HG03442 (cell line): ENCODE measurements around the gene FOXF1.

Experiments used
- ATAC-seq: cut with Tn5 transposase; IDR thresholded peaks from one replicate; pipeline ENCODE4 v1.9.1; 2021; ENCODE audit warnings: mild to moderate bottlenecking, moderate library complexity; ENCODE audit not compliant: unreplicated experiment

FOXF1 gene

GRCh38 chr16:86515777-86516622 is 5.7 kb downstream of the FOXF1 start:
- ATAC-seq, result no peak

DNA sequence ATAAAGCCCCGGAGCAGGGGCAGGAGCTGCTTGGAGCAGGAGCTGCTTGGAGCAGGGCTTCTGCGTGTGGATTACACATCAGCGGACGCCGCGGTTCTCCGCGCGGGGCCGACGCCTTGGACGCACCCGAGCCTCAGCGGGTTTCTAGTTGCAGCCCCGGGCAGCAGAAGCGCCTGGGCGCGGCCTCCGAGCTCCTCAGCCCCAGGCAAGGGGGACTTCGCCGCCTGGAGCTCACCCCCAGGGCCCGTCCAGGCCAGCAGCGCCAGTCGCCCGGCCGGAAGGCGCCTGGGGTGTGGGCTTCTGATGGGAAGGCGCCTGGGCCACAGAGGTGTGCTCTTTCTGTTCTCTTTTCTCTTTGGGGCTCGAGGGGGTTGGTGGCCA is 6.3 kb downstream of the FOXF1 start:
- no peak for ATAC-seq

- ATAC-seq, result no peak
Measured at GRCh38 chr16:86517033-86517432, 6.7 kb downstream of the FOXF1 start.

DNA sequence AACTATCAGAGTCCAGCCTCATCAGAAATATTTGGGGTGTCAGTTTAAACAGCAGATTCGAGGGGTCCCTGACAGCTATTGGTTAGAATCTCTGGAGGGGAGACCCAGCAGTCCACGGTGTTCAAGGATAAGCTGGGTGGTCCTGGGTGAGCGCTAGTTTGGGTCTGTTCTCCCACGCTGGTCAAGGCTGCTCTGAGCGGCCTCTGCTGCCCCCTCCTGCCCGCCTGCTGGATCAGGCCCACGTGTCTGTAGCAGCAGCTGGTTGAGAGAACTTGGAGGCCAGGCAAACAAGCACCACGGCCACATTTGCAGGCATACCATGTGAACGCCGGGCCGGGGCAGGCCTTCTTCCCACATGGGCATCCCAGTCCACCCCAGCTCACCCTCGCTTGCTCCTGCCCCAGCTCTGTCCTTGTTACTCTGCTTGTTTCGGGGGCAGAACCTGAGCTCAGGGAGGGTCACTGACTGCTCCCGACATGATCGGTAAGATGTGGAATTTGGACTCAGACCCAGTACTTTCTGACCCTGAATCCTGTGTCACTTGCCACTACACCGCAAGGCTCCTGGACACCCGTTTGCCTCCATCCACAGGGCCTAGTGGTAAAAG is 7.4 kb downstream of the FOXF1 start:
- ATAC-seq, result no peak

- no peak for ATAC-seq
Measured at GRCh38 chr16:86519007-86519648, 8.8 kb downstream of the FOXF1 start.

- no peak for ATAC-seq
Measured at GRCh38 chr16:86519649-86520316, 9.5 kb downstream of the FOXF1 start.

- ATAC-seq, result no peak
Measured at GRCh38 chr16:86520317-86521210, 10.2 kb downstream of the FOXF1 start.

GRCh38 chr16:86521236-86522197 is 11.2 kb downstream of the FOXF1 start:
- ATAC-seq, result no peak

DNA sequence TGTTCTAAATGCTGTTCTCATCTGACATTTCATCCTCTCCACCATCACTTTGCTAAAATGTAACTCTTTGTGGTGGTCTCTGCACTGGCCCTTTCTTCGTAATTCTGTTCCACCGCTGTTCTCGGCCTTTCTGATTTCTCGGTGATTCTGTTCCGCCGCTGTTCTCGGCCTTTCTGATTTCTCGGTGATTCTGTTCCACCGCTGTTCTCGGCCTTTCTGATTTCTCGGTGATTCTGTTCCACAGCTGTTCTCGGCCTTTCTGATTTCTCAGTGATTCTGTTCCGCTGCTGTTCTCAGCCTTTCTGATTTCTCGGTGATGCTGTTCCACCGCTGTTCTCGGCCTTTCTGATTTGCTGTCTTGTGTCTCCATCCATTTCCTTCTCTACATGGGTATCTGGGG is 12.3 kb downstream of the FOXF1 start:
- ATAC-seq, result no peak

GRCh38 chr16:86523166-86523740 is 12.9 kb downstream of the FOXF1 start:
- no peak for ATAC-seq

- no peak for ATAC-seq
Measured at GRCh38 chr16:86524029-86524428, 13.7 kb downstream of the FOXF1 start.

DNA sequence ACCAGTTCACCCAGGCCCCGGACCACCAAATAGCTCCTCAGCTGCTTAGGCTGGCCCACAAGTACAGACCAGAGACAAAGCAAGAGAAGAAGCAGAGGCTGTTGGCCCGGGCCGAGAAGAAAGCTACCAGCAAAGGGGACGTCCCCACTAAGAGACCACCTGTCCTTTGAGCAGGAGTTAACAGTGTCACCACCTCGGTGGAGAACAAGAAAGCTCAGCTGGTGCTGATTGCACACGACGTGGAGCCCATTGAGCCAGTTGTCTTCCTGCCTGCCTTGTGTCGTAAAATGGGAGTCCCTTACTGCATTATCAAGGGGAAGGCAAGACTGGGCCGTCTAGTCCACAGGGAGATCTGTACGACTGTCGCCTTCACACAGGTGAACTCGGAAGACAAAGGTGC is 15.4 kb downstream of the FOXF1 start:
- no peak for ATAC-seq

DNA sequence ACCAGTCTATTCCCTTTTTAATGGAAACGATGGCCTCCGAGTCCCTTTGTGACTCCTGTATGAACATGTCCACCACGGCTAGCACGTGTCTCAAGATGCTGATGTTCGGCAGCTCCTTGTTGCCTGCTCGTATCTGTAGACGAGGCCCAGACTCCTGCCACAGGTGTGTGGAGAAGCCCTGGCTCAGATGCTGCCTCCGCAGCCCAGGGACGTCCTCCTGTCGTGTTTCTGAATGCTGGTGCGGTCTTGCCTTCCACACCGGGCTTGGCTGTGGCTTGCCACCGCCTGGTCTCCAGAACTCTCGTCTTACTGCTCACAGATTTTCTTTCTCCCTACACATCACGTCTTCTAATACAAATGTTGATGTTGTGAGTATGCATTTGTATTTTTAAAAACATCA is 17.0 kb downstream of the FOXF1 start:
- ATAC-seq, result no peak

DNA sequence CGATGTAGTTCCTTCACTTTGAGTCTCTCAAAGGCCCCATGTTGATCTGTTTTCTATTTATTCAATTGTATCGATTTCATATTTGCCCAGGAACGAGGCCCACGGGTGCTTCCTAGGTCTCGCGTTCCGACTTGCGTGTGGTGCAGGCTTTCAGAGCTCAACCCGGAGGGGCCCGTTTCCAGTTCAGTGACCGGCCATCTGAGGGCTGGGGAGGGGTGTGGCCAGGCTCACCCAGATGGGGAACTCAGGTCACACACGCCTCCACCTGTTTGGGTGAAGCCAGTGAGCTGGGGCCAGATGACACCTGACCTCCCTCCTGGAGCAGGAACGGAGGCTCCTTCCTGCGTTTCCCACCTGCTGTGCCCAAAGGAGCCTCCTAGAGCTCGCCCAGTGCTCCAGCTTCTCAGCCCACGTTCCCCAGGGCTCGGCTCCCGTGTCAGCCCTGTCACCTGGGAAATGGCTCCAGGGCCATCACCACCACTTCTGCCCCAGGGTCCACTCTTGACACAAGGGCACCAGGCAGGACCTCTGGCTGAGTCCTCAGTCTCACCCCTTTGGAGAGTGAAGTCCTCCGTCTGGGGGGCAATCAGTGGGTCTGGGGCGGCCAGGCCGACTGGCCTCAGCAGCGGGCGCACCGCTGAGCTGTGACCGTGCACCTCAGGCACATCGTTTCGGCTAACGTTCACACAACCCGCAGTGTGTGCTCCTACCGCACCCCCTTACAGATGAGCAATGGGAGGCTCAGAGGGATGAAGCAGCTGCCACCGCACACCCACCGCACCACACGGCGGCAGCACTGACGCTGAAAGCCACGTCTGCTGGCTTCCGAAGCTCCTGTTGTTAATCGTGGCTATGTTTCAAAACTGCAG is 18.0 kb downstream of the FOXF1 start:
- ATAC-seq, result no peak

- no peak for ATAC-seq
Measured at GRCh38 chr16:86529160-86529559, 18.8 kb downstream of the FOXF1 start.

GRCh38 chr16:86530251-86531190 is 20.2 kb downstream of the FOXF1 start:
- no peak for ATAC-seq

DNA sequence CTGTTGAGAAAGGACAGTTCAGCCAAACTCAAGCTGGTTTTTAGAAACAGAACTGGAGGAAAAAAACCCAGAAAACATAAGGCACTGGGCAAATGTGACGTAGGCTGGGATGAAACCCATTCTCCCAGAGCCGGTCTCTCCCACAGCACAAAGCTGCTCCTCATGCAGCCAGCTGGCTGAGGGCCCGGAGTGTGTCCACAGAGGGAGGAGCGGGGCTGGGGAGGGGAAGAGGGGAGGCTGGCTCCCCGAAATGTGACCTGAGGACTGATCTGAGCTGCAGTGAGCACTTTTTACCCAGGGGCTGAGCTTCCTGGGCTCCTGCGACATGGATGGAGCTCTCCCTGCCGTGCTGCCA is 20.8 kb downstream of the FOXF1 start:
- ATAC-seq, result no peak
